Esophagus muscularis mucosa (tissue), 4 donors: ENCODE data around the gene GPR37L1.

ENCODE experiments used
- EP300 ChIP-seq: sonication (generic); formaldehyde crosslinking; IDR thresholded peaks from one replicate; pipeline ENCODE4 v1.6.1; 2017; ENCODE audit warnings: antibody characterized with exemption
- POLR2A ChIP-seq: fragments of 450-650 bp; IDR thresholded peaks from one replicate; pipeline ENCODE4 v1.6.1; 2017; ENCODE audit warnings: antibody characterized with exemption, moderate library complexity, mild to moderate bottlenecking, low read depth
- POLR2AphosphoS5 ChIP-seq, 2 donors: sonication (generic); formaldehyde crosslinking; IDR thresholded peaks; one replicate each; pipeline ENCODE4 v1.6.1; 2017; ENCODE audit warnings: antibody characterized with exemption in 2 of 2
- TF ChIP-seq, protein P1 (sequence below), 3 experiments: fragments of 200-600 bp in 2 of 3; fragments of 450-650 bp in 1 of 3; sonication (generic) in 2 of 3; IDR thresholded peaks; one replicate each; pipeline ENCODE4 v1.5.1; 2017 to 2019; ENCODE audit warnings: antibody characterized with exemption in 3 of 3, mild to moderate bottlenecking in 2 of 3, moderate library complexity in 1 of 3

DNA sequence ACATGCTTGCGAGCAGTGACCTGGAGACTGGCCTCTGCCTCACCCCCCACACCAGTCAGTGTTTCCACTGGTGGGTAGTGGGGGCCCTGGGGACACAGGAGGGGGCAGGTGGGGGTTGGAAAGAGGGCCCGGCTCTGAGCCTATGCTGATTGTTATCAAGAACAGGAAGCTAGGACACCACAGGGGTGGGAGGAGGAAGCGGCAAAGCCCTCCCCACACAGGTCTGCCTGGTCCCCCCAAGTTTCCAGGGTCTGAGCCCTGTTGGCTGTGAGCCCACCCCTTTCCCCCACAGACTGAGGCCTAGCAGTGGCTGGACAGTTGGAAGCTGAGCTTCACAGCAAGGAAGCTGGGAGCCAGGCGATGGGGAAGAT, 39.3 kb downstream of the GPR37L1 start:
- TF ChIP-seq, protein P1, sequence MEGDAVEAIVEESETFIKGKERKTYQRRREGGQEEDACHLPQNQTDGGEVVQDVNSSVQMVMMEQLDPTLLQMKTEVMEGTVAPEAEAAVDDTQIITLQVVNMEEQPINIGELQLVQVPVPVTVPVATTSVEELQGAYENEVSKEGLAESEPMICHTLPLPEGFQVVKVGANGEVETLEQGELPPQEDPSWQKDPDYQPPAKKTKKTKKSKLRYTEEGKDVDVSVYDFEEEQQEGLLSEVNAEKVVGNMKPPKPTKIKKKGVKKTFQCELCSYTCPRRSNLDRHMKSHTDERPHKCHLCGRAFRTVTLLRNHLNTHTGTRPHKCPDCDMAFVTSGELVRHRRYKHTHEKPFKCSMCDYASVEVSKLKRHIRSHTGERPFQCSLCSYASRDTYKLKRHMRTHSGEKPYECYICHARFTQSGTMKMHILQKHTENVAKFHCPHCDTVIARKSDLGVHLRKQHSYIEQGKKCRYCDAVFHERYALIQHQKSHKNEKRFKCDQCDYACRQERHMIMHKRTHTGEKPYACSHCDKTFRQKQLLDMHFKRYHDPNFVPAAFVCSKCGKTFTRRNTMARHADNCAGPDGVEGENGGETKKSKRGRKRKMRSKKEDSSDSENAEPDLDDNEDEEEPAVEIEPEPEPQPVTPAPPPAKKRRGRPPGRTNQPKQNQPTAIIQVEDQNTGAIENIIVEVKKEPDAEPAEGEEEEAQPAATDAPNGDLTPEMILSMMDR (IDR thresholded peaks at IDR 0.05): no peak
- no peak for TF ChIP-seq POLR2A
- TF ChIP-seq EP300: no peak
- no peak for TF ChIP-seq POLR2AphosphoS5 (IDR thresholded peaks at IDR 0.05)
